Activated CD4-positive, alpha-beta T cell treated with anti-CD3 and anti-CD28 coated beads for 48 hours (primary cell): ENCODE data around the gene TTC8.

Experiments used
- DNase-seq: peaks from one replicate; pipeline ENCODE4 v3.0.0-alpha.2; 2020

The TTC8 gene

GRCh38 chr14:88870777-88871176, 46.3 kb downstream of the TTC8 start:
- no peak for DNase-seq

- DNase-seq = no peak
These were observed 47.0 kb downstream of the TTC8 start for GRCh38 chr14:88871429-88871828.

GRCh38 chr14:88872976-88873375, 48.5 kb downstream of the TTC8 start:
- DNase-seq = no peak

GRCh38 chr14:88877192-88877591, 52.7 kb downstream of the TTC8 start:
- DNase-seq = no peak

GRCh38 chr14:88879022-88879421, 54.6 kb downstream of the TTC8 start:
- no peak for DNase-seq

GRCh38 chr14:88882236-88882635, 57.8 kb downstream of the TTC8 start:
- DNase-seq = no peak

GRCh38 chr14:88895116-88895515, 70.7 kb downstream of the TTC8 start:
- no peak for DNase-seq

GRCh38 chr14:88901189-88901588, 76.7 kb downstream of the TTC8 start:
- no peak for DNase-seq

GRCh38 chr14:88901991-88902390, 77.5 kb downstream of the TTC8 start:
- DNase-seq = no peak

GRCh38 chr14:88902850-88903249, 78.4 kb downstream of the TTC8 start:
- no peak for DNase-seq

GRCh38 chr14:88904206-88904647, 79.8 kb downstream of the TTC8 start:
- DNase-seq = no peak

- no peak for DNase-seq
These were observed 80.4 kb downstream of the TTC8 start for GRCh38 chr14:88904864-88905263.

- DNase-seq = no peak
These were observed 83.8 kb downstream of the TTC8 start for GRCh38 chr14:88908216-88908615.

- DNase-seq = no peak
These were observed 85.9 kb downstream of the TTC8 start for GRCh38 chr14:88910386-88910785.

- no peak for DNase-seq
These were observed 87.4 kb downstream of the TTC8 start for GRCh38 chr14:88911809-88912208.

- DNase-seq = no peak
These were observed 90.5 kb downstream of the TTC8 start for GRCh38 chr14:88914956-88915355.

GRCh38 chr14:88919502-88919901, 95.1 kb downstream of the TTC8 start:
- no peak for DNase-seq
